ENCODE data around the gene DAGLB.
"Not testable (repeated sequence)": the region's sequence is repeated elsewhere in the genome, so short reads cannot be mapped to it uniquely, and the experiment has no call there.

Gene DAGLB

GRCh38 chr7:6460990-6461584, 13.3 kb upstream of the DAGLB start:
- DNase-seq, result no peak

GRCh38 chr7:6460303-6460702, 12.5 kb upstream of the DAGLB start:
- no peak for DNase-seq

GRCh38 chr7:6458676-6459075, 10.9 kb upstream of the DAGLB start:
- DNase-seq, result not testable (repeated sequence)

GRCh38 chr7:6453734-6454133, 6.0 kb upstream of the DAGLB start:
- no peak for DNase-seq

GRCh38 chr7:6451224-6451705, 3.5 kb upstream of the DAGLB start:
- peak; percentile 90 for DNase-seq

GRCh38 chr7:6450591-6450990, 2.8 kb upstream of the DAGLB start:
- not testable (repeated sequence) for DNase-seq

- DNase-seq, result not testable (repeated sequence)
Measured at GRCh38 chr7:6449884-6450283, 2.1 kb upstream of the DAGLB start.

GRCh38 chr7:6448943-6449543, 1.3 kb upstream of the DAGLB start:
- DNase-seq, result peak; percentile 57

GRCh38 chr7:6446838-6447580, 745 bp downstream of the DAGLB start:
- DNase-seq, result peak; percentile 89

GRCh38 chr7:6444516-6445269, 3.1 kb downstream of the DAGLB start:
- no peak for DNase-seq

- DNase-seq, result no peak
Measured at GRCh38 chr7:6443372-6443941, 4.3 kb downstream of the DAGLB start.

GRCh38 chr7:6442114-6442513, 5.6 kb downstream of the DAGLB start:
- peak; percentile 42 for DNase-seq

- no peak for DNase-seq
Measured at GRCh38 chr7:6440381-6440780, 7.4 kb downstream of the DAGLB start.

GRCh38 chr7:6438427-6438826, 9.3 kb downstream of the DAGLB start:
- peak; percentile 54 for DNase-seq

GRCh38 chr7:6437251-6437650, 10.5 kb downstream of the DAGLB start:
- DNase-seq, result peak; percentile 37

- DNase-seq, result peak; percentile 83
Measured at GRCh38 chr7:6436385-6436685, 11.4 kb downstream of the DAGLB start.

- peak; percentile 95 for DNase-seq
Measured at GRCh38 chr7:6435486-6436384, 12.0 kb downstream of the DAGLB start.

- peak; percentile 42 for DNase-seq
Measured at GRCh38 chr7:6433784-6434615, 13.8 kb downstream of the DAGLB start.

- no peak for DNase-seq
Measured at GRCh38 chr7:6432781-6433180, 15.0 kb downstream of the DAGLB start.

GRCh38 chr7:6430974-6431373, 16.8 kb downstream of the DAGLB start:
- no peak for DNase-seq

GRCh38 chr7:6430271-6430940, 17.3 kb downstream of the DAGLB start:
- peak; percentile 64 for DNase-seq

All from hematopoietic multipotent progenitor cell treated with erythropoietin and hydrocortisone succinate and interleukin-3 and kit ligand, for 4 days (in vitro differentiated cells).